ENCODE data around the gene CLIC3.

The CLIC3 gene

GRCh38 chr9:137028263-137029057 lies 32.1 kb upstream of the CLIC3 start:
- H3K4me1 ChIP-seq (ENCODE audit: control insufficient read depth, insufficient read depth, low read length): peaks cover 12% of the 10 kb centered on the region
- no peak overlapping the region for H3K27ac ChIP-seq (ENCODE audit: low read depth, low read length)
- no peaks in the 10 kb centered on the region for H3K36me3 ChIP-seq (ENCODE audit: control insufficient read depth, insufficient read depth, low read length)
- peak overlapping the region; percentile 65 for H3K4me3 ChIP-seq (ENCODE audit: low read length)
- no peak overlapping the region for H3K9ac ChIP-seq (ENCODE audit: low read length)
- H3K27me3 ChIP-seq (ENCODE audit: control insufficient read depth, insufficient read depth, low read length): no peaks in the 10 kb centered on the region

GRCh38 chr9:137027369-137028262 lies 31.2 kb upstream of the CLIC3 start, which contains the start of gene ABCA2:
Gene ABCA2, minus strand, starts transcription at chr9:137028237. Its CDS starts 97 bp downstream, at chr9:137028140.
- Histone ChIP-seq H3K4me3 (ENCODE audit: low read length) (peak within 1 kb of the TSS; percentile 71), H3K9ac (ENCODE audit: low read length) (no peak within 1 kb of the TSS), H3K27me3 (ENCODE audit: control insufficient read depth, insufficient read depth, low read length) (no peaks in the 10 kb centered on the region), H3K4me1 (ENCODE audit: control insufficient read depth, insufficient read depth, low read length) (peaks cover 12% of the 10 kb centered on the region), H3K36me3 (ENCODE audit: control insufficient read depth, insufficient read depth, low read length) (no peaks in the 10 kb centered on the region), H3K27ac (ENCODE audit: low read depth, low read length) (no peak within 1 kb of the TSS)

DNA sequence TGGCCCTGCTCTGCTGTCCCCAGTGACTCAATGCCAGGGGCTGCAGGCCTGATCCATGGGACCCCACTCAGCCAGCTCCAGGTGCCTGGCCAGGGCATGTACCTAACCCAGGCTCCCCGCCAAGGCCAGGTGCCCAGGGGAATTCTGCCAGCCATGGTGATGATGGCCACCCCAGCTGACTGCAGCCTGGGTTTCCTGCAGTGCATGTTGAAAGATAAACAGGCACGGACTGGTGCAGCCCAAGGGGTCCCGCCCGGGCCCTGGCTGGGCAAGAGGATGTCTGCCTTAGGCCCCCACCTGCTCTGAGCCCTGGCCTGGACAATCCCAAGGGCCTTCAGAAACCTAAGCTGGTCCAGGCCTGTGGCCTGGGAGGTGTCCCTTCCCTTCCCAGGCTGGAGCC lies 30.5 kb upstream of the CLIC3 start:
- peaks cover 12% of the 10 kb centered on the region for H3K4me1 ChIP-seq (ENCODE audit: control insufficient read depth, insufficient read depth, low read length)

GRCh38 chr9:137026384-137026783 lies 30.0 kb upstream of the CLIC3 start:
- Histone ChIP-seq H3K4me3 (ENCODE audit: low read length) (no peak overlapping the region), H3K9ac (ENCODE audit: low read length) (no peak overlapping the region), H3K27ac (ENCODE audit: low read depth, low read length) (no peak overlapping the region), H3K4me1 (ENCODE audit: control insufficient read depth, insufficient read depth, low read length) (peaks cover 12% of the 10 kb centered on the region), H3K27me3 (ENCODE audit: control insufficient read depth, insufficient read depth, low read length) (no peaks in the 10 kb centered on the region), H3K36me3 (ENCODE audit: control insufficient read depth, insufficient read depth, low read length) (no peaks in the 10 kb centered on the region)

More for the DNA sequence above, 30.5 kb upstream of the CLIC3 start:
- Histone ChIP-seq H3K36me3 (ENCODE audit: control insufficient read depth, insufficient read depth, low read length) (no peaks in the 10 kb centered on the region), H3K9ac (ENCODE audit: low read length) (no peak overlapping the region), H3K4me3 (ENCODE audit: low read length) (no peak overlapping the region), H3K27ac (ENCODE audit: low read depth, low read length) (no peak overlapping the region), H3K27me3 (ENCODE audit: control insufficient read depth, insufficient read depth, low read length) (no peaks in the 10 kb centered on the region)

- Histone ChIP-seq H3K27ac (ENCODE audit: low read depth, low read length) (no peak overlapping the region), H3K27me3 (ENCODE audit: control insufficient read depth, insufficient read depth, low read length) (no peaks in the 10 kb centered on the region), H3K36me3 (ENCODE audit: control insufficient read depth, insufficient read depth, low read length) (no peaks in the 10 kb centered on the region), H3K4me3 (ENCODE audit: low read length) (no peak overlapping the region), H3K9ac (ENCODE audit: low read length) (no peak overlapping the region), H3K4me1 (ENCODE audit: control insufficient read depth, insufficient read depth, low read length) (peaks cover 12% of the 10 kb centered on the region)
Observed at GRCh38 chr9:137025517-137025966, 29.2 kb upstream of the CLIC3 start.

DNA sequence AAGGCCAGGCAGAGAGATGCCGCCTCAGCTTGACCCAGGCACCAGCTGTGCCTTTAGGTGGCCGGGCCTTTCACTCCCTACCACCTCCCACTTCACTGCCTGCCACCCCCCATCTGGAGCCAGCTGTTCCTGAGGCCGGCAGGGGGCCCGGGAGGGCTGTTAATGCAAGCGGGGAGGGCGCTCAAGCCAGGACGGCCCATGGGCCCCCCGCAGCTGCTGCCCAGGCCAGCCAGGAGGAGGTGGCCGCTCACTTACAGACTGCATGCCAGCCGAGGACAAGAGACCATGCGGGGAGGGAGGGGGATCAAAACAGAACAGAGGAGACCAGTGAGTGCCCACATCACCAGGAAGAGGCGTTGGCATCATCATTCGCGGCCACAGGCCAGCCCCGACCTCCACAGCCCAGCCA lies 27.2 kb upstream of the CLIC3 start:
- Histone ChIP-seq H3K9ac (ENCODE audit: low read length) (no peak overlapping the region), H3K27me3 (ENCODE audit: control insufficient read depth, insufficient read depth, low read length) (no peaks in the 10 kb centered on the region), H3K4me1 (ENCODE audit: control insufficient read depth, insufficient read depth, low read length) (peaks cover 4% of the 10 kb centered on the region), H3K27ac (ENCODE audit: low read depth, low read length) (no peak overlapping the region), H3K36me3 (ENCODE audit: control insufficient read depth, insufficient read depth, low read length) (no peaks in the 10 kb centered on the region), H3K4me3 (ENCODE audit: low read length) (no peak overlapping the region)

- Histone ChIP-seq H3K9ac (ENCODE audit: low read length) (no peak overlapping the region), H3K27ac (ENCODE audit: low read depth, low read length) (no peak overlapping the region), H3K36me3 (ENCODE audit: control insufficient read depth, insufficient read depth, low read length) (no peaks in the 10 kb centered on the region), H3K4me1 (ENCODE audit: control insufficient read depth, insufficient read depth, low read length) (peaks cover 4% of the 10 kb centered on the region), H3K27me3 (ENCODE audit: control insufficient read depth, insufficient read depth, low read length) (no peaks in the 10 kb centered on the region), H3K4me3 (ENCODE audit: low read length) (no peak overlapping the region)
Observed at GRCh38 chr9:137023157-137023556, 26.8 kb upstream of the CLIC3 start.

DNA sequence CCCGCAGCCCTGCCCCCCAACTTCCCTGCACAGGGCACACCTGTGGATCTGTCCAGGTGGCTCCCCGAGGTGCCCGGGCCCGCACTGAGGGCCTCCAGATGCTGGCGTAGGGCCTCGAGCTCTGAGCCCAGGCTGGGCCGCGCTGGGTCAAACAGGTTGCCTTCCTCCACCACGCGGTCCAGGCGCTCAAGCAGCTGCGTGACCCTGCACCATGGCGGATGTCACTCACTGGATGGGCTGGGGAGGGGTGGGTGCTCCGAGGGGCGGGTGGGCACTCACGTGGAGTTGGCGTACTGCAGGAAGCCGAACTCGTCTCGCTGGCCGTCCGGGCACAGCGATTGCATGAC lies 26.3 kb upstream of the CLIC3 start:
- H3K4me1 ChIP-seq (ENCODE audit: control insufficient read depth, insufficient read depth, low read length): peaks cover 4% of the 10 kb centered on the region
- no peaks in the 10 kb centered on the region for H3K36me3 ChIP-seq (ENCODE audit: control insufficient read depth, insufficient read depth, low read length)
- no peak overlapping the region for H3K9ac ChIP-seq (ENCODE audit: low read length)
- H3K4me3 ChIP-seq (ENCODE audit: low read length): no peak overlapping the region
- H3K27me3 ChIP-seq (ENCODE audit: control insufficient read depth, insufficient read depth, low read length): no peaks in the 10 kb centered on the region
- H3K27ac ChIP-seq (ENCODE audit: low read depth, low read length): no peak overlapping the region

DNA sequence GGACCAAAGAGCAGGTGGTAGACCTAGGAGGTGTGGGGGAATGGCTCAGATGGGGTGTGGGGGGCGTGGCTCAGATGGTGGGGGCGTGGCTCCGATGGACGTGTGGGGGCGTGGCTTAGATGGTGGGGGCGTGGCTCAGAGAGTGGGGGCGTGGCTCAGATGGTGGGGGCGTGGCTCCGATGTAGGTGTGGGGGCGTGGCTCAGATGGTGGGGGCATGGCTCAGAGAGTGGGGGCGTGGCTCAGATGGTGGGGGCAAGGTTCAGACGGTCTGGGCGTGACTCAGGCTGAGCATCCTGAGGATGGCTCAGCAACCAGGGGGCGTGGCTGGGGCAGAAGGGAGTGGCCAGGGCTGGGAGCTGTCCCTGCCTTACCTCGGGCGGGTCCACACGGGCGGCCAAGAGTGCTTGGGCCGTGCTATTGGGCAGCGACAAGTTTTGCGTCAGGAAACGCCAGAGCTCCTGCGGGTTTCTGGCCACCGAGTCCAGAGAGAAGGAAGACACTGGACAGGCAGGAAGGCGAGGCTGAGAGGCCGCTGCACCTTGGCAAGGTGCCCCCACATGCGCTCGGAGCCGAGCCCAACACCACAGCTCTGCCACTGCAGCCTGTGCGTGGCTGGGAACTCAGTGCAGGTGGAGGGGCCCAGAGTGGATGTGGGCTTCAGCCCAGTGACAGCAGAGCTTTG lies 25.8 kb upstream of the CLIC3 start:
- Histone ChIP-seq H3K27me3 (ENCODE audit: control insufficient read depth, insufficient read depth, low read length) (no peaks in the 10 kb centered on the region), H3K4me1 (ENCODE audit: control insufficient read depth, insufficient read depth, low read length) (no peaks in the 10 kb centered on the region), H3K36me3 (ENCODE audit: control insufficient read depth, insufficient read depth, low read length) (no peaks in the 10 kb centered on the region), H3K9ac (ENCODE audit: low read length) (no peak overlapping the region), H3K27ac (ENCODE audit: low read depth, low read length) (no peak overlapping the region), H3K4me3 (ENCODE audit: low read length) (no peak overlapping the region)

GRCh38 chr9:137021568-137021978 lies 25.2 kb upstream of the CLIC3 start:
- Histone ChIP-seq H3K36me3 (ENCODE audit: control insufficient read depth, insufficient read depth, low read length) (no peaks in the 10 kb centered on the region), H3K27me3 (ENCODE audit: control insufficient read depth, insufficient read depth, low read length) (no peaks in the 10 kb centered on the region), H3K27ac (ENCODE audit: low read depth, low read length) (no peak overlapping the region), H3K9ac (ENCODE audit: low read length) (no peak overlapping the region), H3K4me3 (ENCODE audit: low read length) (no peak overlapping the region), H3K4me1 (ENCODE audit: control insufficient read depth, insufficient read depth, low read length) (no peaks in the 10 kb centered on the region)

- Histone ChIP-seq H3K27me3 (ENCODE audit: control insufficient read depth, insufficient read depth, low read length) (no peaks in the 10 kb centered on the region), H3K4me1 (ENCODE audit: control insufficient read depth, insufficient read depth, low read length) (no peaks in the 10 kb centered on the region), H3K27ac (ENCODE audit: low read depth, low read length) (no peak overlapping the region), H3K36me3 (ENCODE audit: control insufficient read depth, insufficient read depth, low read length) (peaks cover 4% of the 10 kb centered on the region), H3K9ac (ENCODE audit: low read length) (no peak overlapping the region), H3K4me3 (ENCODE audit: low read length) (no peak overlapping the region)
Observed at GRCh38 chr9:137020771-137021567, 24.6 kb upstream of the CLIC3 start.
